Epithelial cell of proximal tubule (primary cell): ENCODE data around the gene ATP10A. TPM values are rescaled to one million over a fixed set of nuclear protein-coding genes. Genes with fewer than 3 reads are reported as not detected.

Source experiments
- DNase-seq: peaks from one replicate; pipeline ENCODE4 v3.0.0-alpha.2; 2011; ENCODE audit warnings: low read depth
- H3K4me3 ChIP-seq: 2 replicates; pipeline ENCODE4 v1.5.1; 2011; ENCODE audit warnings: low read depth, mild to moderate bottlenecking, low read length
- total RNA-seq: library from RNA; depleted of rRNA; stranded (reverse); fragments of >200 nt; gene quantifications from 2 replicates; pipeline ENCODE4 v1.2.3, GENCODE V29; 2015
- TF ChIP-seq, protein P1 (sequence below): conservative IDR thresholded peaks from 2 replicates; pipeline ENCODE4 v1.5.1; 2012; ENCODE audit warnings: low read depth, mild to moderate bottlenecking, low read length

ATP10A gene
- total RNA-seq, 1 donor from 2014 or later = 13.0 TPM

DNA sequence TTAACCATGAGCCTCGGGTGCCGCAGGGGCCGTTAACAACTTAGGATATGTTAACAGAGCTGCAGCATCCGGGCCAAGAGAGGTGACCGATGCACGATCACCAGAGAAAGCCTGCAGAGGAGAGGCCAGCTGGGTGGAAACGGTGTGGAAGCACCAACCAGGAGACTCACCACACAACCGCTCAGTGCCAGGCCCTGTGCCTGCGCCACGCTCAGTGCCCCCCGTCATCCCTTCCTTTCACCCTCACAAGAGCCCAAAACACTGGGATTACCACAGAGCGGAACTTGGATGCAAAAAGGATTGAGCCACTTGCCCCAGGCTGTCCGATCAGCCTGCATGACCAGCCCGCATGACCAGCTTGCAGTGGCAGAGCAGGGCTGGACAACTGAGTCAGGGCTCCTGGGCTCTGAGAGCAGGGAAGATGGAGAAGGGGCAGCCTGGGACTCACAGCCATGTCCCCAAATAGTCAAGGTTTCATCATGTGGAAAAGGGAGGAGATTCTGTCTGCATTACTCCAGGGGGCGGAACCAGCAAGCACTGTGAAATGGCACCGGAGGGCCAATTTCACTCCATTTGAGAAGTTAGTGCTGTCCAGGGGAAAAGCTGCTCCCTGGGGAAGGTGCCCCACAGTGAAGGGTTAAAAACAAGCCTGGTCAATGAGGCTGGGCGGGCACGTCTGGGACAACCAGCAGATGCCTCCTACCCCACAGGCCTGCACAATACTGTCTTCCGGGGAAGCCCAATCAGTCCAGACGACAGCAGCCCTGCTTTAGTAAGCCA is 156.8 kb downstream of the ATP10A start:
- TF ChIP-seq, protein P1, sequence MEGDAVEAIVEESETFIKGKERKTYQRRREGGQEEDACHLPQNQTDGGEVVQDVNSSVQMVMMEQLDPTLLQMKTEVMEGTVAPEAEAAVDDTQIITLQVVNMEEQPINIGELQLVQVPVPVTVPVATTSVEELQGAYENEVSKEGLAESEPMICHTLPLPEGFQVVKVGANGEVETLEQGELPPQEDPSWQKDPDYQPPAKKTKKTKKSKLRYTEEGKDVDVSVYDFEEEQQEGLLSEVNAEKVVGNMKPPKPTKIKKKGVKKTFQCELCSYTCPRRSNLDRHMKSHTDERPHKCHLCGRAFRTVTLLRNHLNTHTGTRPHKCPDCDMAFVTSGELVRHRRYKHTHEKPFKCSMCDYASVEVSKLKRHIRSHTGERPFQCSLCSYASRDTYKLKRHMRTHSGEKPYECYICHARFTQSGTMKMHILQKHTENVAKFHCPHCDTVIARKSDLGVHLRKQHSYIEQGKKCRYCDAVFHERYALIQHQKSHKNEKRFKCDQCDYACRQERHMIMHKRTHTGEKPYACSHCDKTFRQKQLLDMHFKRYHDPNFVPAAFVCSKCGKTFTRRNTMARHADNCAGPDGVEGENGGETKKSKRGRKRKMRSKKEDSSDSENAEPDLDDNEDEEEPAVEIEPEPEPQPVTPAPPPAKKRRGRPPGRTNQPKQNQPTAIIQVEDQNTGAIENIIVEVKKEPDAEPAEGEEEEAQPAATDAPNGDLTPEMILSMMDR = no peak
- no peak overlapping the region for H3K4me3 ChIP-seq

DNA sequence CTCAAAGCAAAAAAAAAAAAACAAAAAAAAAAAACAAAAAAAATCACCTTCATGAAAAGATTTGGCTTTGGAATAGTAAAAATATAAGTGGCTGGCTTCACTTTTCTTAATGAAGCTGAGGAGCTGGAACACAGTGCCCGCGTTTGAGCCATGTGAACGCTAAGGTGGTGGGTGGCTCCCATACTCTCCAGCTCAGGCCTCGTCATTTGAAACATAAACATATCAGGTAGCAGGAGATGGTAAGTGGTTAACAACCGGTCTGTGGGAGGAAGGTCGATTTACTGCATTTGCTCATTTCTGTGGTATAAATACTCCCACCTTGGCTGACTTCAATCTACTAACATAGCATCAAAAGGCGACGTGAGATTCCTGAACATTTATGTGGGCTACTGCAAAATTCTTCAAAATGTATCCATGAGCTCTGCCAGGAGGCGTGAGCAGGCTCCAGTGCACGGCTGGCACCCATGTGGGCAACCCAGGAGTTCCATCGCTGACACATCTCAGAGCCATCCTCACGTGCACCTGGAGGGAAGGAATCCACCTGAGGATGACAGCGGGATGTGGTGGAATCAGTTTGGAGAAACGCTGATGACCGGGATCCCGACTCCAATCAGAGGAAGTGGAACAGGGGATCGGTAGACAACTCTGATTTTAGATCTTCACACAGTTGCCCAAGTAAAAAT is 157.6 kb downstream of the ATP10A start:
- TF ChIP-seq, protein P1 = no peak
- no peak for DNase-seq
- H3K4me3 ChIP-seq = no peak overlapping the region

More for the DNA sequence above, 156.8 kb downstream of the ATP10A start:
- no peak for DNase-seq

DNA sequence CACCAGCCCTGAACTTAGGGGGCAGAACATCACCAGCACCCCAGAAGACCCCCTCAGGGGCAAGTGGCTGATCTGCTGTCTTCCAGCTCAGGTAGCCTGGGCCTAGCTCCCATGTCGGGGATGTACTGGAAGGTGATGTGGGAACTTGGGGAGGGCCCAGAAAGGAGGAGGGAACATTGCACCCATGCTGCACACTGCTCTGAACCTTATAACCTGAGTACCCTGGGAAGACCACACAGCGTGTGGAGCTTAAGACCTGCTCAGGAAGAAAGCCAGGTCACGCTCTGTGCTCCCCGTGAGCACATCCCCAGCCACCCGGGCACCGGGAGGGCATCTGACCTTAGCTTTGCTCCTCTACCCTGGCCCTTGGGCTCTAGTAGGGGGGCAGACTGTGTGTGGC is 159.4 kb downstream of the ATP10A start:
- TF ChIP-seq, protein P1 = no peak

GRCh38 chr15:25701721-25702465 is 161.2 kb downstream of the ATP10A start:
- no peak overlapping the region for H3K4me3 ChIP-seq
- no peak for DNase-seq
- TF ChIP-seq, protein P1 = no peak

More for the DNA sequence above, 159.4 kb downstream of the ATP10A start:
- no peak for DNase-seq
- H3K4me3 ChIP-seq = no peak overlapping the region

- TF ChIP-seq, protein P1 = no peak
- DNase-seq = no peak
- no peak overlapping the region for H3K4me3 ChIP-seq
Observed at GRCh38 chr15:25700916-25701315, 162.2 kb downstream of the ATP10A start.

DNA sequence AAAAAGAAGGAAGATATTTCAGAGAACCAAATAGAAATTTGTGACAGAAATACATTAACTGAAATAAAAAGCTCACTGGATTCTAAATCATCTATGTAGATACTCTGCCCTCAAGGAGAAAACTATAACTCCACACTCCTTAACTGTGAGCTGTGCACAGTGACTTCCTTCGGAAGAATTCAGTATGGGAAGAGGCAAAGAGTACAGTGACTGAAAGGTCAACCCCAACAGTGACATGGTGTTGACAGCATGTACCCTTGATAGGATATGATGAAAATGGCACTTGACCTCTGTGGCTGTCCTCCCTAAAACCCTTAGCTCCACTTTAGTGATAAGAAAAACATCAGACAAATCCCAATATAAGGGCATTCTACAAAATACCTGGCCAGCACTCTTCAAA is 165.5 kb downstream of the ATP10A start:
- no peak for DNase-seq
- TF ChIP-seq, protein P1 = no peak
- no peak overlapping the region for H3K4me3 ChIP-seq
